HG03095 (cell line): ENCODE measurements around the gene FNIP1.
"Not testable (repeated sequence)": the region's sequence is repeated elsewhere in the genome, so short reads cannot be mapped to it uniquely, and the experiment has no call there.

Experiments used
- ATAC-seq: cut with Tn5 transposase; IDR thresholded peaks from one replicate; pipeline ENCODE4 v1.9.1; 2021; ENCODE audit warnings: moderate library complexity; ENCODE audit not compliant: unreplicated experiment

FNIP1 gene

GRCh38 chr5:131641494-131641893 is 155.3 kb downstream of the FNIP1 start:
- ATAC-seq, result no peak

DNA sequence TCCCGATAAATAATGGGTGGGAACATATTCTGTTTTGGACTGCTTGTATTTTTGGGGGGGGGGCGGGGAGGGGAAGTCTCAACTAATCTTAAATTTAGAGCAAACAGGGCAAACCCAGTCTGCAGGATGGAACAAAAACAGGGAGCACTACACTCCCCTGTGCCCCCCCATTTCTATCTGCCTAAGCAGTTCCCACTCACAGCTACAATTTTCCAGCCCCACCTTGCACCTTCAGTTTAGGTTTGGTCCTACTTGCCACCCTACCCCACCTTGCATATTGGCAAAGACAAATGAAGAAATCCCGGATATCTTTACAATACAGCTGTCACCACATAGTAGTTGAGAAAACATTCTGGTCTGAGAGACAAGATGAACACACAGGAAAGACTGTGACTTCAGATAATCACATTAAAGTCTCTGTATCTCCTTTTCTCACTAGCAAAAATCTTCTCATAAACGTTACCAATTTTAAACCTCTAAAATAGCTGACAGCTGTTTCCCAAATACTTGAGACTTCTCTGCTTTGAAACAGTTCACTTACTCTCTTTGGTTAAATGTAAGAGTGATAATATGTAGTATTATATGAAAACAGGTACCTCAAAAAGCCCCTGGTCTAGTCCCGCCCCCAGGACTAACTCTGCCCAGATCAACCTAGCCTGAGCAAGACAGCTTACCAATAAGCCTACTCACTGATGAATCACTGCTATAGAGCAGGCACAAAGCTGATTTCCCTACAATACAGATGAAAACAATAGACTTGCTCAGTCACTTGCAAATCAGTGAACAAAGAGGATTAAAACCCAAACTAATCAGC is 156.6 kb downstream of the FNIP1 start:
- peak; percentile 43 for ATAC-seq

- no peak for ATAC-seq
Observed at GRCh38 chr5:131639148-131639547, 157.7 kb downstream of the FNIP1 start.

DNA sequence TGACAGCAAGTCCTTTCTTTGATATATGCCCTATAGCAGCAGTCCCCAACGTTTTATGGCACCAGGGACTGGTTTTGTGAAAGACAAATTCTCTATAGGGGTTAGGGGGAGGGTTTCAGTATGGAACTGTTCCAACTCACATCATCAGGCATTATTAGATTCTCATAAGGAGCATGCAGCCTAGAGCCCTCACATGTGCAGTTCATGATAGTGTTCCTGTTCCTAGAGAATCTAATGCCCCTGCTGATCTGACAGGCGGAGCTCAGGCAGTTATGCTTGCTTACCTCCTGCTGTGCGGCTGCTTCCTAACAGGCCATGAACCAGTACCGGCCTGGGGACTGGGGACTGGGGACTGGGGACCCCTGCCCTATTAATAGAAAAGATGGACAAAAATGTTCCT is 159.1 kb downstream of the FNIP1 start:
- ATAC-seq, result no peak

DNA sequence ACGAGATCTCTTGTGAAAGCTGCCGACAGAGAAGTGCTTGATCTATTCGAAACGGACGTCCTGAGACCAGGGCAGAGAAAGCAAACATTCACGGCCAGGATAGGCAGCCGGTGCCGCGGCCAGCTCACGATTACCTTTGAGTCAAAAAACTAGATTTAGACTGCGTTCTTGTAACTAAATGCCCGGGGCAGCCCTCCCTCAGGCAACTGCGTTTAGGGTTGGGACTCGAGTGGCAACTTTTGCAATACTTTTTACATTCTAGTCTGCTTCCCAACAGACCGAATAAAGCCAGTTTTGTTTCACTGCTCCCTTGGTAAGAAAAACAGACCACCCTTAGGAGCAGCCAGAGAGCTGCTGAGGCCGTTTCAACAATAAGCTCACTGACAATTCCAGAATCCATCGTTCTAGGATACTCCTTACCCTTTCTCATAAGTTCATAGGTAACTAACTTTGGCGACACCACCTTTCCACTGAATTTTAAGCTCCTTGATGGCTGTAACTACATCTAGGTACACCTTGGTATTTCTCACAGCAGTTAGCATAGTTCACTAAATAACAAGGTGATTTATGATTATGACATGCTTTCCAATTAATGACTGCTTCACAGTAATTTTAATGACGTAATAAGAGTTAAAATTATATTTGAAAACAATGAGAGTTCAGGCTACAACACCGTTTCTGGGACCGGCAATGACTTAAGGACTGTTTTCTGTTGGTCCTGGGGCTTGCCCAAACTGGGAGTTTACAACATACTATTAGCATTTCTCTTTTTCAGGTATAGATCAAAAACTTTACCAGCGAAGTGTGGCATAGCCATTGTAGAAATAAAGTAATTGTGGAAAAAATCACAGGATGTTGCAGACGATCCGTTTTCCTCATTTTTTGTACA is 160.9 kb downstream of the FNIP1 start:
- ATAC-seq, result no peak

DNA sequence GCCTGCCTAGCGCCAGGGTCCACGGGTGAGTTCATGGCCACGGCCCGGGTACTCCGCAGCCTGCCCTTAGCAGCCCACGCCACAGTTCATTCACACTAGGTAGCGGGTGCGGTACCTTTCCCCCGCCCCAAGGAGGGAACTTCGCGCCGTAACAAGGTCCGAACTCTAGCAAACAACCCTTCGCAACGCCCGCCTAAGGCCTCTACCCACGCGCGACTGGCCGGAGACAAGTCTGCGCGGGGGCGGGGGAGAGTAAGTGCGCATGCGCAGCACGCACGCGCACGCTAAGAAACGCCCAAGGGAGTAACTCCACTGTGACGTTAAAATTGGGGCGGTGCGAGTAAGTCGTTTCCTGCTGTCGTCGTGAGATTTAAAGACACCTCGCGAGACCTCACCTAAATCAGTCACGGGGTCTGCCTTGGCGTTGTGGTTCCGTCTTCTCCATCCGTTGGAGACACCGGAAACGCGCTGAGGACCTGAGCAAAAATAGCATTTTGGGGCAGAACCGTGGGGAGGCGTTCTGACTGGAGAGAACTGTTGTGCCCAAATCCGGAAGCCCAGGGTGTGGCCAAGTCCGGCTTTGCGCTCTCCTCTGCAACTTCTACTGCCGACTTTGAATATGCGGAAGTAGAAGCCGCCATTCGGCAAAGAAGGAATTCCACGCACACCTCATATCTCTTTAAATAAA is 161.7 kb downstream of the FNIP1 start, which contains the start of gene RAPGEF6:
RAPGEF6 (minus strand) TSS at position 234 of the 688 bp plus-strand sequence; CDS start at position 35, 199 bp downstream.
- peak; percentile 83 for ATAC-seq

- peak; percentile 16 for ATAC-seq
Observed at GRCh38 chr5:131634666-131634995, 162.2 kb downstream of the FNIP1 start.

GRCh38 chr5:131634238-131634637 is 162.6 kb downstream of the FNIP1 start:
- ATAC-seq, result no peak

DNA sequence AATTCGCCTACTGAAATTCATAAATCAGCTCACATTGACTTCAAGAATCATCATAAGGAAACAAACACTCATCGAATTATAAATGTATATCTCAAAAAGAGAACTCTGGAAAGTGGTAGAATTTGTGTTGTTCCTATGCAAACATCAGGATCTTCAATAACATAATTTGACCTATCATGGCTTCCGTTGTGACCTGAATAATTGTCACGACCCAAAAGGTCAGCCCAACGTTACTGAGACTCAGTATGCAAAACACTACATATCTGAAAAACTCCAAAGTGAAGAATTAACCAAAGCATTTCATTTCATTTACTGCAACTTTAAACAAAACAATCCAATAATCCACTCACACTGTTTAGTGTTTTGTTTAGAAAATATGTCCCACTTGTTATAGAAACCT is 163.0 kb downstream of the FNIP1 start:
- ATAC-seq, result no peak

- ATAC-seq, result no peak
Observed at GRCh38 chr5:131630963-131631350, 165.9 kb downstream of the FNIP1 start.

DNA sequence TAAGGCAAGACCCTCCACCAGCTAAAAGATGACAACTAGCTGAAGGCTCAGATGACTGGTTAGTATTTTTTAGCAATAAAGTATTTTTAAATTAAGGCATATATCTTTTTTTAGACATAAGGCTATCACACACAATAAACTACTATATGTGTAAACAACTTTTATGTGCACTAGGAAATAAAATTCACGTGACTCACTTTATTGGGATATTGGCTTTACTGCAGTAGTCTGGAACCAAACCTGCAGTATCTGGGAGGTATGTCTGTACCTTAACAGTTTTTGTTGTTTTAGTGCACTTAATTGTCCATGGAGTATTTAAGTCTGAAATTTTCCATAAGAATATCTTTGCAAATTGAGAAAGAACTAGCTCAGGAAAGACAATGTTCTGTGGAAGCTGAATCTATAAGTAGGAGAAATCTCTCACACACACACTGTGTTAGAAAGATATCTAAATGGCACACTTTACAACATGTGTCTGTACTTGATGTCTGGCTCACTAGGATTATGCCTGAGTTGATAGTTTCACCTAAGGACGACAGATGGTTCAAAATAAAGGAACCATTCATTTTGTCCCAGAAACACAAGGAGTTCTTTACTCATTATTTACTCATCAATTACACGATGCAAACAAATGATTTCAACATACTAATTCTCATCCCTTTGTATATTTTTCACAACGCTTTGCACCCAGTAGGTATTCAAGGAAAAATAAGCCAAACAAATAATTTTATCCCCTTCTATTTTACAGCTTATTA is 166.4 kb downstream of the FNIP1 start:
- ATAC-seq, result no peak

- no peak for ATAC-seq
Observed at GRCh38 chr5:131628990-131629389, 167.8 kb downstream of the FNIP1 start.

- ATAC-seq, result no peak
Observed at GRCh38 chr5:131627207-131627865, 169.5 kb downstream of the FNIP1 start.

DNA sequence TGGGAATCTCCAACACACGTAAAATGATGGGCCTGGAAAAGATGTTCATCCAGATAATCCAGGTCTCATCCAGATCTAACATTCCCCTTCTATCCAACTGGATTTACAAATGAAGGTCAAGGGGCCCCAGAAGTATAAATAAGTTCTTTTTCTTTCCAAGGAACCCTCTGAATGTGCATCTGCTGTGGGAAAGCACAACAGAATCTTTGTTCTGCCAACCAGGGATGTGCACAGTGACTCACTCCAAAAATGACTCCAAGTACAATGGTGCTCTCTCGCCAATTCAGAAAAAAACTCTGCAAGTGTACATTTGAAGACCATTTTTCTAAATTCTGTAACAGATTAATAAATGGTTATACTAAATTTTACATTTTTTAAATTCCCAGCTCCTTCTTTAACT is 174.2 kb downstream of the FNIP1 start:
- no peak for ATAC-seq

- not testable (repeated sequence) for ATAC-seq
Observed at GRCh38 chr5:131621164-131621563, 175.7 kb downstream of the FNIP1 start.

DNA sequence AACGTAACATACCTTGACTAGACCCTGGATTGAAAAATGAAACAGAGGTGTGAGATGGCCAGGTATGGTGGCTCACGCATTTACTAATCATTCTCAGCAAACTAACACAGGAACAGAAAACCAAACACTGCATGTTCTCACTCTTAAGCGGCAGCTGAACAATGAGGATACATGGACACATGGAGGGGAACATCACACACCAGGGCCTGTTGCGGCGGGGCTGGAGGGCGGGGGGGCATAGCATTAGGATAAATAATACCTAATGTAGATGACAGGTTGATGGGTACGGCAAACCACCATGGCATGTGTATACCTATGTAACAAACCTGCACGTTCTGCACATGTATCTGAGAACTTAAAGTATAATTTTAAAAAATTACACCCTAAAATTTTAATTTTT is 177.7 kb downstream of the FNIP1 start:
- ATAC-seq, result no peak

DNA sequence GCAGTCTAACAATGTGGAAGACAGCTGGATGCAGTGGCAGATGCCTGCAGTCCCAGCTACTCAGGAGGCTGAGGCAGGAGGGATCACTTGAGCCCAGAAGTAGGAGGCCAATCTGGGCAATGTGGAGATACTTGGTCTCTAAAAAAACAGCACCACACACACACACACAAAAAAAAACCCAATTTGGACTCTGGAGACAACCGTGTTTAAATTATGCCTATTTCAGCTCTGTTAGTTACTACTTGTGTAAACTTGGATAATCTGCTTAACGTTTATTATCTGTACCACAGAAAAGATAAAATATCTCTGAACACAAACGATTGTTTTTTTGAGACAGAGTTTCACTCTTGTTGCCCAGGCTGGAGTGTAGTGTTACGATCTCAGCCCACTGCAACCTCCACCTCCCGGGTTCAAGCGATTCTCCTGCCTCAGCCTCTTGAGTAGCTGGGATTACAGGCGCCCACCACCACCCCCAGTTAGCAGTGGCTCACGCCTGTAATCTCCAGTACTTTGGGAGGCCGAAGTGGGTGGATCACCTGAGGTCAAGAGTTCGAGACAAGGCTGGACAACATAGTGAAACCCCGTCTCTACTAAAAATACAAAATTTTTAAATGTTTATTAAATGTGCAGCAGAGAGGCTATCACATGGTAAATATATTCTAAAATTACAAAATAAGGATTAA is 179.5 kb downstream of the FNIP1 start:
- no peak for ATAC-seq

DNA sequence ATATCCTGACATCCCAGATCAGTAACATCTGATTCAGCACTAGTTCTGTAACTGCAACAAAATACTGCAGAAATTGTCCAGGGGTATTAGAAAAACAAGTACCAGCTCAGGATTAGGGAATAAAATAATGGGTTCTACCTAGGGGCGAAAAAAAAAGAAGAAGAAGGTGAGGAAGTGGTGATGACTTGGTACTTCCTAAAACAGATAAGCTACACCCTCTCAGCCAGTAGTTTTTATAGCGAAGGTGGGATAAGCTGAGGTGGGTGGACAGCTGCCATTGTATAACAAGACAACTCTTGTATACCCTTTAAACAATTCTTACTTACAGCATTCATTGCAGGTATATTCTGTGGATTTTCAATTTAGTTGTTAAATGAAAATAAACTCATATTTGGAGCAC is 180.9 kb downstream of the FNIP1 start:
- ATAC-seq, result no peak

DNA sequence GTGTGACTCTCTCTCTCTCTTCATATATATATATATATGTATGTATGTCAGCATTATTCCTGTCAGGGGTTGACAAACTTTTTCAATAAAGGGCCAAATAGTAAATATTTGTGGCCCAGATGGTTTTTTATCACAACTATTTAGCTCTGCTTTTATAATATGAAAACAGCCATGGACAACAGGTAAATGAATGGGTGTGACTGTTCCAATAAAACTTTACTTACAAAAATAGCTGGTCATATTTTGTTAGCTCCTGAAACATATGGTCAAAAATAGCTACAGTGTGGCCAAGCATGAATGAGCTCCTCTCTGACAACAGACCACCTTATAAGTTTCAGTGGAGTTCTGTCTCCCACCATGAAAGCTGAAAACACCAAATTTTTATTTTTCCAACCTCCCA is 183.4 kb downstream of the FNIP1 start:
- no peak for ATAC-seq

DNA sequence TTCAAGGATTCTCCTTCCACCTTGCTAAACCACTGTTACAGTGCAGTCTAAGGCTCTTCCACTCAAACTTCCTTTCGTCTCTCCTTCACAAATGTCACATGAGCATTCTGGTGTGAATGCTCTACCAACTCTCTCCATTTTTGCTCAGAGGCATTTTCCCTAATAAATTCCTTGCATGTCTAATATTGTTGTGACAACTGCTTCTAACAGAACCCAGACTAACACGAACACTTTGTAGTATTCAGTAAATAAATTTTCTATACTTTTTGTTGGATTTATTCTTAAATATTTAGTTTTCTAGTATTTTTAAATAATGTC is 185.8 kb downstream of the FNIP1 start:
- no peak for ATAC-seq
